GM08714 (cell line): ENCODE data around the gene IL1RAPL1.

Source experiments
- H3K4me3 ChIP-seq: fragments of 200-500 bp; sonication (Bioruptor generic); 2 replicates; pipeline ENCODE4 v1.5.1; 2014; ENCODE audit warnings: mild to moderate bottlenecking, low read length, inconsistent platforms
- ZNF274 ChIP-seq: IDR thresholded peaks from 2 replicates; pipeline ENCODE4 v1.6.1; 2012; ENCODE audit warnings: mild to moderate bottlenecking, low read depth, low read length

IL1RAPL1 gene

GRCh38 chrX:28920153-28920943 lies 333.1 kb downstream of the IL1RAPL1 start:
- TF ChIP-seq ZNF274, result no peak
- no peak overlapping the region for H3K4me3 ChIP-seq

- no peak for TF ChIP-seq ZNF274
- H3K4me3 ChIP-seq, result no peak overlapping the region
Observed at GRCh38 chrX:28922106-28922505, 334.9 kb downstream of the IL1RAPL1 start.

GRCh38 chrX:28946846-28947245 lies 359.6 kb downstream of the IL1RAPL1 start:
- H3K4me3 ChIP-seq, result no peak overlapping the region
- no peak for TF ChIP-seq ZNF274

GRCh38 chrX:28960063-28960462 lies 372.8 kb downstream of the IL1RAPL1 start:
- no peak overlapping the region for H3K4me3 ChIP-seq
- no peak for TF ChIP-seq ZNF274

- no peak for TF ChIP-seq ZNF274
- no peak overlapping the region for H3K4me3 ChIP-seq
Observed at GRCh38 chrX:28966331-28966730, 379.1 kb downstream of the IL1RAPL1 start.

DNA sequence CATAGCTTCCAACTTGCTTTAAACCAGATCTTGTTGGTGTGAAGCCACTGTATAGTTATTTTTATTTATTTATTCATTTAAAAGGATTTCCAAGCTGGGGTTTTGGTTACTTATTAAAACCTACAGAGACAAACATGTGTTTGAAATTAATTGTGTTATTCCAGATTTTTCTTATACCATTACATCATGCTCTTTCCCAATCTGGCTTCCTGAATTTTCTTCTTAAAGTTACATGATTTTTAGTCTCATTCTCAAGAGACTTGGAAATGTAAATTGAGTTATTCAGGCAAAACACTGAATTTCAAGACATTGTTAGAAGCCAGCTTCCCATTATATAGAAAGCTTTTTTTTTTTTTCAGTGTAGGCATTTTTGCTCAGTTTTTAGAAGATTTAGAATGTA lies 381.9 kb downstream of the IL1RAPL1 start:
- H3K4me3 ChIP-seq, result no peak overlapping the region
- TF ChIP-seq ZNF274, result no peak

- no peak overlapping the region for H3K4me3 ChIP-seq
- TF ChIP-seq ZNF274, result no peak
Observed at GRCh38 chrX:28979877-28980276, 392.6 kb downstream of the IL1RAPL1 start.

GRCh38 chrX:28981952-28982351 lies 394.7 kb downstream of the IL1RAPL1 start:
- no peak overlapping the region for H3K4me3 ChIP-seq
- no peak for TF ChIP-seq ZNF274

DNA sequence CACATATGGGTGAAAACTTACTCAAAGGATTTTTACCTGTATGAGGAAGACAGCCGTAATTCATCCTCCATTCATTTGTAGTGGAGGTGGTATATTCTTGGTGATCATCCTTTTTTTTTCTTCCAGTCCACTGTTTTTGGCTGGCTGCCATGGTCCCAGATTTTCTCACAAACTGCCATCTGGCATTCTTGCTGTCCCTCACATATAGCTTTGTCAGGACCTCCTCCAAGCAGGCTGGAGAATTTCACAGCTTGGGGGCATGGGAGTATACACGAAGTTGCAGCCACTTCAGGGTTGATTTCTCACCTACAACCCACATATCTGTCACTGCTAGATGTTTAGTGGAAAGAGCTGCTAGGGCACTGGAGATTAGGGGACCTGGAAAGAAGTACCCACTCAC lies 401.0 kb downstream of the IL1RAPL1 start:
- TF ChIP-seq ZNF274, result no peak
- H3K4me3 ChIP-seq, result no peak overlapping the region

DNA sequence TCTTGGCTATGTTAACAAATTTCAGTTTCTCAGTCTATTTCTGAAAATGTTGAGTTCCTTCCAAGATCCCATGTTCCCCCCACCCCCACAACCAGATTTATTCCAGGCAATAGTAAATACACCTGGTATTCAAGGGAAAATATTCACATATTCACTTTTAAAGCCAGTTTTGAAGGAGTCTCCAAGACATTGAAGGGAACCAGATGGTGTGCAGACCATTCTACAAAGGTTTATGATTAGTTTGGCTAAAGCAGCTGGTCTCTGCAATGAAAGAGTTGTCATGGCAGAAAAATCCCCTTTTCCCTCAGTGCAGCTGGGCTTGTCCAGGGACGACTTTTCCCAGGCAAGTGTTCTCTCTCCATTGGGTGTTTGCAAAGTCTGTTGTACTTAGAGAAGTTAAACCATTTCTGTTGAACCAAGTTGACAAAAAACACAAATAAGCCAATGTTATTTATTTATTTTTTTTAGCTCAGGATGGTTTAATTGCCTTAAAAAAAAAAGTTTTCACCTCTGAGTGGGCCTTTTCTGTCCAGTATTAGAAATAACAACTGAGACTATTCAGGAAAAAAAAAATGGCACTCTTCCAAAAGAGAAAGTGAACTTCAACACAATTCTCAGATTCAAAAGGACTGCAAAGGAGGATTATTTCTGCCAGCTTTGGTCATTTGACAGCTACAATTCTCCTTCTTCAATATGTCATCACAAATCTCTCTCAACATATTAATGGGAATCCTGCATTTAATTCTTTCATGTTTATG lies 410.6 kb downstream of the IL1RAPL1 start:
- TF ChIP-seq ZNF274, result no peak

DNA sequence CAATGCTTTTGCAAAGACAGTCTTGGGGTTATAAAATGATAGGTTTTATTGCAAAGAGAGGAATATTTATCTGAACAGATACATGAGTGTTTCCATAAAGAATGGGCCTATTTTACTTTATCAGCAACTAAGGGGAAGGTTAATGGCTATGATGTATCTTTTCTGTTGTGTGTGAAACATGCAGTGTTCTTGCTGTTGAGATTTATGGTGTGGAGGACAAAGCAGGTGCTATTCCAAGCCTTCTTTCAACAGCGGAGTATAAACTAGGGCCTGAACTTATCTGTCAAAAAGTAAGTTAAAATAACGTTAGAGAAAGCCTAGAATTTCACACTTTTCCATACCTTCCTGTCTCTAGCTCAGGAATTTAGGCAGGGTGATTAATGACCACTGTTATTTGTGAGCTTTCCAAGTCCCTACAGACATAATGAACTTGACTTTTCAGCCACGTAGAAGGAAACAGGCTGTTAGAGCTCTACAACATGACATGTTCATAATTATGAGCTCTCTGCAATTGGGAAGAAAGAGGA lies 411.4 kb downstream of the IL1RAPL1 start:
- no peak overlapping the region for H3K4me3 ChIP-seq
- TF ChIP-seq ZNF274, result no peak

More for the DNA sequence above, 410.6 kb downstream of the IL1RAPL1 start:
- no peak overlapping the region for H3K4me3 ChIP-seq

DNA sequence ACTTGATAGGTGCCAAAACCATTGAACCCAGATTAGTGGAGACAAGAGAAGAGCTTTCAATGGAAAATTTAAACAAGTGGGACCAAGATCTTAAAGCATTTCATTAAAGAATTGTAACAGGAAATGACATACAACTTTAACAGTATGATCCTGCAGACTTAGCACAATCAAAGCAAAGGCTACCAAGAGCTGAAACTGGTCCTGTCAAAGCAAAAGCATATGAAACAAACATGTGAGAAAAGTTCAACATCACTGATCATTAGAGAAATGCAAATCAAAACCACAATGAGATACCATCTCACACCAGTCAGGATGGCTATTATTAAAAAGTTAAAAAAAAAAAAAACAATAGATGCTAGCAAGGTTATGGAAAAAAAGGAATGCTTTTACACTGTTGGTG lies 425.6 kb downstream of the IL1RAPL1 start:
- no peak for TF ChIP-seq ZNF274
- H3K4me3 ChIP-seq, result no peak overlapping the region

DNA sequence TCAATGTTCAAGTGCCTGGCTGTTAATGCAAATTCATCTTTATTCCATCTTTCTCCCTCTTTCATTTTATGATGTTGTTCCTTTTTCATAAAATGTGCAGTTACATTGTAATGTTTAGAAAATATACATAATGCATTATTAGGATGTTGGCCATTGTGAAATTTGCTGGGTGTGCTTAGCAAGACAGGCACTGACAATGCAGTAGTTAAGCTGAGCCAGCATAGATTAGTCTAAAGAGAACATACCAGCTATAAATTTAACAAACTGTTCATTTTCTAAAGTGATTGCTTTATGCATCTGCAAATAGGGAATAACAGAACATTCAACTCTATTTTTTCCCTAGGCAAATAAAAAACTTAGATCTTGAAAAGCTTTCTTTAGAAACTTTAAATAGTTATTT lies 436.0 kb downstream of the IL1RAPL1 start:
- no peak overlapping the region for H3K4me3 ChIP-seq
- TF ChIP-seq ZNF274, result no peak

- no peak for TF ChIP-seq ZNF274
- no peak overlapping the region for H3K4me3 ChIP-seq
Observed at GRCh38 chrX:29024871-29025270, 437.6 kb downstream of the IL1RAPL1 start.

DNA sequence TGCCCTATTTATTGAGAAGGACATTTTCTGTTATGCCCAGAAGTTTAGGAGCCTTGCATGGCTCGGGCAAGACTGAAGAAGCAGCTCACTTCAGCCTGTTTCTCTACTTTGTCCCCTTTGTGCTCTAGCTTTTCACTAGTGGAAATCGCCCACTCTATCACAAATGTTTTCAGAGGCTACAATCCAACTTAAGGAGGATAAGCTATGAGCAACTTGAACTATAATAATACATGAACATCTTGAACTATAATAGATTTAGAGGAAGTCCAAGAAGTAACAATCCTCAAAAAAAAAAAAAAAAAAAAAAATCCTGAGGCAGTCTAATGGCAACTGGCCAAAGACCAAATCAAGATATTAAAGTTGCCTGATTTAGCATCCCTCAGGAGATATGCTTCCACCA lies 452.3 kb downstream of the IL1RAPL1 start:
- H3K4me3 ChIP-seq, result no peak overlapping the region
- no peak for TF ChIP-seq ZNF274
